ENCODE measurements around the gene CDC42SE1. TPM values are rescaled to one million over a fixed set of nuclear protein-coding genes. Genes with fewer than 3 reads are reported as not detected.

The CDC42SE1 gene
- total and polyA plus RNA-seq, 9 of the 15 experiments (the other 6 are each of a cell fraction or from before 2014, with no cell fraction given) = 78.1 to 189 (median 114) TPM

DNA sequence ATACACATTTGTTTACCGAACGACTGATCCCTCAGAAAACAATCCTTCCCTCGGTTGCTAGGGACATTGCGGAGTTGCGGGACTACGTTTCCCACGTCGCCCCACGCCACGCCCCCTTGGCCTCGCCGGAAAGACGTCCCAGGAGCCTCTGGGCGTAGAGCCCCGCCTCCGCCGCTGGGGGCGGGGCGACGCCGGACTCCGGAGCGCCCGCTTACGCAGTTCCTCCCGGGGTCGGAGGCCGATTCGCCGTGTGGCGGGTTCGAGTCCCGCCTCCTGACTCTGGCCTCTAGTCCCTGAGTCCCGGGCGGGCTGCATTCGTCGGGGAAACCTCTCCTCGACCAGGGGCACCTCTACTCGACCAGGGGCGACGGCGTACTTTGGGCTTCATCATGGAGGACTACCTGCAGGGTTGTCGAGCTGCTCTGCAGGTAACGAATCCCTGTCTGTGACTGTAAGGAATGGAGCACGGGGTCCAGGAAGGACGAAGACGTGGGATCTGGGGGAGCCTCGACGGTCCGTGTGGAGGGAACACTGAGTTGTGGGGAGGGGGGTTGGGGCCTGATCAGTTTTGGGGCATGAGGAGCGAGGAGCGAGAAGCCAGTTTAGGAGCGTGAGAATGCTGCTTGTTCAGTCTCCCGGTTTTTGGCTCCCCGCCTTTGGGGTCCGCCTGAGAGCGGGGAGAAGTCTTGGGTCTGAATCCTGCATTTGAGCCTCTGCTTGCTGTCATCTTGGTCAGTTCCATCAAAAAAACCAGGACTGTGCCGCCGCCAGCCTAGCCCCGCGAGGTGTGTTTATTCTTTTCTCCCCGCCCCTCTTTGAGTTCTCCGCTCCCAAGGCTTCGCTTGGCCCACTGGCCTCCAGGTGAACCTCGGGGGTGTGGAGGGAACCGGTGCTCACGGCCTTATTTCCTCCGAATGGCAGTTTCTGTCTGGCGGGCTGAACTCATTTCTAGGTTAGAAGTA is 50.9 kb downstream of the CDC42SE1 start, which contains the start of gene PRUNE1 (continued):
- TF ChIP-seq HMG20B (CRISPR knock-in tag; IDR thresholded peaks at IDR 0.05) (no peak), MTA3 (IDR thresholded peaks at IDR 0.05; ENCODE audit: borderline replicate concordance) (peak; percentile 72; the same call in 1 of the 2 replicates), ZNF584 (CRISPR knock-in tag; IDR thresholded peaks at IDR 0.05; ENCODE audit: low read depth) (no peak), FOXA1 (IDR thresholded peaks at IDR 0.05; ENCODE audit: borderline replicate concordance) (no peak), SREBF2 (CRISPR knock-in tag; IDR thresholded peaks at IDR 0.05) (no peak), TGIF2 (CRISPR knock-in tag; IDR thresholded peaks at IDR 0.05) (no peak), ZEB2 (IDR thresholded peaks at IDR 0.05) (no peak), CAMTA2 (CRISPR knock-in tag; conservative IDR thresholded peaks at IDR 0.05) (no peak), NONO (IDR thresholded peaks at IDR 0.05; ENCODE audit: low read depth in 2 of 2, low read length in 1 of 2) (no peak), TBL1XR1 (IDR thresholded peaks at IDR 0.05; ENCODE audit: low read length in 2 of 2) (no peak), HCFC1 (IDR thresholded peaks at IDR 0.05; ENCODE audit: low read depth, low read length) (peak; percentile 94), ATF1 (CRISPR knock-in tag; IDR thresholded peaks at IDR 0.05) (no peak), ATF1 (tag; IDR thresholded peaks at IDR 0.05) (peak; percentile 94), ZNF75A (CRISPR knock-in tag; IDR thresholded peaks at IDR 0.05) (no peak), RBM25 (IDR thresholded peaks at IDR 0.05; ENCODE audit: low read depth, low read length, severe bottlenecking) (no peak), GATAD2A (IDR thresholded peaks at IDR 0.05) (no peak), GATAD2B (IDR thresholded peaks at IDR 0.05; ENCODE audit: borderline replicate concordance) (no peak), RBFOX2 (IDR thresholded peaks at IDR 0.05; ENCODE audit: low read depth, low read length) (peak; percentile 82), FUS (optimal IDR thresholded peaks at IDR 0.05; ENCODE audit: low read depth, low read length) (no peak), BCL6 (CRISPR knock-in tag; IDR thresholded peaks at IDR 0.05) (no peak), SRSF1 (IDR thresholded peaks at IDR 0.05; ENCODE audit: low read depth, low read length) (no peak), CEBPG (CRISPR knock-in tag; IDR thresholded peaks at IDR 0.05) (peak; percentile 53; the same call in 1 of the 2 replicates), CEBPG (tag; conservative IDR thresholded peaks at IDR 0.05 in 1 of 2, IDR thresholded peaks at IDR 0.05 in 1 of 2) (no peak)
- TF ChIP-seq, protein P1, sequence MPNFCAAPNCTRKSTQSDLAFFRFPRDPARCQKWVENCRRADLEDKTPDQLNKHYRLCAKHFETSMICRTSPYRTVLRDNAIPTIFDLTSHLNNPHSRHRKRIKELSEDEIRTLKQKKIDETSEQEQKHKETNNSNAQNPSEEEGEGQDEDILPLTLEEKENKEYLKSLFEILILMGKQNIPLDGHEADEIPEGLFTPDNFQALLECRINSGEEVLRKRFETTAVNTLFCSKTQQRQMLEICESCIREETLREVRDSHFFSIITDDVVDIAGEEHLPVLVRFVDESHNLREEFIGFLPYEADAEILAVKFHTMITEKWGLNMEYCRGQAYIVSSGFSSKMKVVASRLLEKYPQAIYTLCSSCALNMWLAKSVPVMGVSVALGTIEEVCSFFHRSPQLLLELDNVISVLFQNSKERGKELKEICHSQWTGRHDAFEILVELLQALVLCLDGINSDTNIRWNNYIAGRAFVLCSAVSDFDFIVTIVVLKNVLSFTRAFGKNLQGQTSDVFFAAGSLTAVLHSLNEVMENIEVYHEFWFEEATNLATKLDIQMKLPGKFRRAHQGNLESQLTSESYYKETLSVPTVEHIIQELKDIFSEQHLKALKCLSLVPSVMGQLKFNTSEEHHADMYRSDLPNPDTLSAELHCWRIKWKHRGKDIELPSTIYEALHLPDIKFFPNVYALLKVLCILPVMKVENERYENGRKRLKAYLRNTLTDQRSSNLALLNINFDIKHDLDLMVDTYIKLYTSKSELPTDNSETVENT (CRISPR knock-in tag; IDR thresholded peaks at IDR 0.05) = 0 out of 2 replicates have a peak, but pooled peaks have one; percentile 29
- TF ChIP-seq, protein P2, sequence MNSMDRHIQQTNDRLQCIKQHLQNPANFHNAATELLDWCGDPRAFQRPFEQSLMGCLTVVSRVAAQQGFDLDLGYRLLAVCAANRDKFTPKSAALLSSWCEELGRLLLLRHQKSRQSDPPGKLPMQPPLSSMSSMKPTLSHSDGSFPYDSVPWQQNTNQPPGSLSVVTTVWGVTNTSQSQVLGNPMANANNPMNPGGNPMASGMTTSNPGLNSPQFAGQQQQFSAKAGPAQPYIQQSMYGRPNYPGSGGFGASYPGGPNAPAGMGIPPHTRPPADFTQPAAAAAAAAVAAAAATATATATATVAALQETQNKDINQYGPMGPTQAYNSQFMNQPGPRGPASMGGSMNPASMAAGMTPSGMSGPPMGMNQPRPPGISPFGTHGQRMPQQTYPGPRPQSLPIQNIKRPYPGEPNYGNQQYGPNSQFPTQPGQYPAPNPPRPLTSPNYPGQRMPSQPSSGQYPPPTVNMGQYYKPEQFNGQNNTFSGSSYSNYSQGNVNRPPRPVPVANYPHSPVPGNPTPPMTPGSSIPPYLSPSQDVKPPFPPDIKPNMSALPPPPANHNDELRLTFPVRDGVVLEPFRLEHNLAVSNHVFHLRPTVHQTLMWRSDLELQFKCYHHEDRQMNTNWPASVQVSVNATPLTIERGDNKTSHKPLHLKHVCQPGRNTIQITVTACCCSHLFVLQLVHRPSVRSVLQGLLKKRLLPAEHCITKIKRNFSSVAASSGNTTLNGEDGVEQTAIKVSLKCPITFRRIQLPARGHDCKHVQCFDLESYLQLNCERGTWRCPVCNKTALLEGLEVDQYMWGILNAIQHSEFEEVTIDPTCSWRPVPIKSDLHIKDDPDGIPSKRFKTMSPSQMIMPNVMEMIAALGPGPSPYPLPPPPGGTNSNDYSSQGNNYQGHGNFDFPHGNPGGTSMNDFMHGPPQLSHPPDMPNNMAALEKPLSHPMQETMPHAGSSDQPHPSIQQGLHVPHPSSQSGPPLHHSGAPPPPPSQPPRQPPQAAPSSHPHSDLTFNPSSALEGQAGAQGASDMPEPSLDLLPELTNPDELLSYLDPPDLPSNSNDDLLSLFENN (IDR thresholded peaks at IDR 0.05; ENCODE audit: low read depth in 2 of 2, low read length in 2 of 2) = no peak

Measured in K562 (cell line).